NCI-H1694 (cell line): ENCODE measurements around the gene STING1.

Source experiments
- DNase-seq: peaks from one replicate; lab custom pipeline; 2025; lab: John Stamatoyannopoulos, UW

Gene STING1

GRCh38 chr5:139468421-139468931 lies 14.1 kb downstream of the STING1 start:
- no peak for DNase-seq

GRCh38 chr5:139462586-139463276 lies 19.8 kb downstream of the STING1 start, which contains the start of gene ECSCR:
Gene ECSCR, minus strand, starts transcription at chr5:139462743. Its CDS starts 73 bp downstream, at chr5:139462670.
- DNase-seq, result no peak

- DNase-seq, result no peak
Measured at GRCh38 chr5:139461698-139462097, 20.9 kb downstream of the STING1 start.

GRCh38 chr5:139461176-139461575 lies 21.4 kb downstream of the STING1 start:
- no peak for DNase-seq

- DNase-seq, result no peak
Measured at GRCh38 chr5:139460455-139460854, 22.1 kb downstream of the STING1 start.

- no peak for DNase-seq
Measured at GRCh38 chr5:139459451-139459934, 23.1 kb downstream of the STING1 start.

- no peak for DNase-seq
Measured at GRCh38 chr5:139458580-139459407, 23.8 kb downstream of the STING1 start.

GRCh38 chr5:139457653-139458306 lies 24.8 kb downstream of the STING1 start:
- DNase-seq, result no peak

- DNase-seq, result no peak
Measured at GRCh38 chr5:139457241-139457640, 25.3 kb downstream of the STING1 start.

- no peak for DNase-seq
Measured at GRCh38 chr5:139456776-139457175, 25.8 kb downstream of the STING1 start.

- no peak for DNase-seq
Measured at GRCh38 chr5:139454568-139455290, 27.8 kb downstream of the STING1 start.

GRCh38 chr5:139453683-139454567 lies 28.6 kb downstream of the STING1 start:
- no peak for DNase-seq

GRCh38 chr5:139451878-139452660 lies 30.5 kb downstream of the STING1 start:
- DNase-seq, result no peak

GRCh38 chr5:139451176-139451575 lies 31.4 kb downstream of the STING1 start:
- DNase-seq, result no peak

GRCh38 chr5:139446956-139447779 lies 35.4 kb downstream of the STING1 start:
- no peak for DNase-seq

- DNase-seq, result no peak
Measured at GRCh38 chr5:139445325-139446170, 37.0 kb downstream of the STING1 start.

GRCh38 chr5:139443831-139444453 lies 38.6 kb downstream of the STING1 start:
- DNase-seq, result no peak
